Measurements from ENCODE around the gene ZNF416. TPM values are rescaled to one million over a fixed set of nuclear protein-coding genes. Genes with fewer than 3 reads are reported as not detected.
A peak's percentile ranks its signal among the peaks of the same experiment; 100 is the strongest.

Gene ZNF416
- 10 to 100 TPM in 1 of 5 donors, 1 to 10 TPM in 2, under 1 TPM in 1, not detected in 1; 0.87 to 25.0 (median 3.8) TPM for total RNA-seq
- 1 to 10 TPM in 2 of 3 donors, under 1 TPM in 1; 1.00 to 2.7 (median 2.3) TPM for polyA plus RNA-seq
- long read RNA-seq, donor 1, partial matches to known transcripts: 0 of 1 reads
- long read RNA-seq, donor 1, other reads (novel, unspliced or antisense): 0 of 1 reads
- long read RNA-seq, donor 2: 0 reads
- long read RNA-seq, donor 3, partial matches to known transcripts: 0 of 2 reads
- long read RNA-seq, donor 3, other reads (novel, unspliced or antisense): 0 of 2 reads
- long read RNA-seq, donor 4: 0 reads
- long read RNA-seq, donor 5, partial matches to known transcripts: 7 of 7 reads
- long read RNA-seq, donor 5, other reads (novel, unspliced or antisense): 0 of 7 reads
- long read RNA-seq, donor 6, transcript ZNF416-201 (4 exons, 2,561 nt): major isoform, 6 of 37 reads
- long read RNA-seq, donor 6, partial matches to known transcripts: 31 of 37 reads
- long read RNA-seq, donor 6, other reads (novel, unspliced or antisense): 0 of 37 reads
- long read RNA-seq, donor 7, partial matches to known transcripts: 0 of 2 reads
- long read RNA-seq, donor 7, other reads (novel, unspliced or antisense): 0 of 2 reads
- long read RNA-seq, donor 8, partial matches to known transcripts: 0 of 1 reads
- long read RNA-seq, donor 8, other reads (novel, unspliced or antisense): 0 of 1 reads
- long read RNA-seq, donor 9: 0 reads
- long read RNA-seq, donor 10: 0 reads

- peak; percentile 97 to 100 for DNase-seq
- H3K27me3 ChIP-seq: peaks cover 0 to 7% (median 5%) of the 10 kb centered on the region in 3 donors
- H3K9me3 ChIP-seq: peaks cover 33 to 67% (median 54%) of the 10 kb centered on the region in 4 donors
- H3K27ac ChIP-seq: peak within 1 kb of the TSS; percentile 24 to 84 (median 70)
- intact Hi-C loops (cut with DNase I; ENCODE audit: low total_unique reads): no loop called here
- TF ChIP-seq CTCF (IDR thresholded peaks at IDR 0.05): peak in 1 of 7 experiments; percentile 29
- no peak for TF ChIP-seq EP300 (IDR thresholded peaks at IDR 0.05)
- TF ChIP-seq POLR2A (IDR thresholded peaks at IDR 0.05): no peak
- TF ChIP-seq POLR2AphosphoS5 (IDR thresholded peaks at IDR 0.05): peak; percentile 22 to 84 (median 60)
- H3K36me3 ChIP-seq: peaks cover 24 to 40% (median 33%) of the 10 kb centered on the region in 4 donors
- H3K4me3 ChIP-seq: peak within 1 kb of the TSS; percentile 82 to 100 (median 93)
- 0 to 1% (median 1%) methylated on average over 37 to 62 of the region's 62 CpGs for WGBS, 5 donors
- peaks cover 11 to 25% (median 20%) of the 10 kb centered on the region in 4 donors for H3K4me1 ChIP-seq
Measured at GRCh38 chr19:57578487-57579205, at the start of gene ZNF416. ZNF416 (minus strand) TSS chr19:57578911; CDS start chr19:57578704, 207 bp downstream.

- H3K27ac ChIP-seq: no peak overlapping the region
- peaks cover 72 to 100% (median 98%) of the 10 kb centered on the region in 4 donors for H3K9me3 ChIP-seq
- DNase-seq: no peak
- H3K36me3 ChIP-seq: peaks cover 56 to 81% (median 69%) of the 10 kb centered on the region in 4 donors
- no peaks in the 10 kb centered on the region for H3K27me3 ChIP-seq
- no peak for TF ChIP-seq POLR2A (IDR thresholded peaks at IDR 0.05)
- TF ChIP-seq CTCF (IDR thresholded peaks at IDR 0.05): no peak
- TF ChIP-seq POLR2AphosphoS5 (IDR thresholded peaks at IDR 0.05): no peak
- TF ChIP-seq EP300 (IDR thresholded peaks at IDR 0.05): no peak
- H3K4me3 ChIP-seq: no peak overlapping the region
- intact Hi-C loops (cut with DNase I; ENCODE audit: low total_unique reads): no loop called here
- no peaks in the 10 kb centered on the region for H3K4me1 ChIP-seq
Measured at GRCh38 chr19:57623091-57623490, 44.4 kb upstream of the ZNF416 start.

DNA sequence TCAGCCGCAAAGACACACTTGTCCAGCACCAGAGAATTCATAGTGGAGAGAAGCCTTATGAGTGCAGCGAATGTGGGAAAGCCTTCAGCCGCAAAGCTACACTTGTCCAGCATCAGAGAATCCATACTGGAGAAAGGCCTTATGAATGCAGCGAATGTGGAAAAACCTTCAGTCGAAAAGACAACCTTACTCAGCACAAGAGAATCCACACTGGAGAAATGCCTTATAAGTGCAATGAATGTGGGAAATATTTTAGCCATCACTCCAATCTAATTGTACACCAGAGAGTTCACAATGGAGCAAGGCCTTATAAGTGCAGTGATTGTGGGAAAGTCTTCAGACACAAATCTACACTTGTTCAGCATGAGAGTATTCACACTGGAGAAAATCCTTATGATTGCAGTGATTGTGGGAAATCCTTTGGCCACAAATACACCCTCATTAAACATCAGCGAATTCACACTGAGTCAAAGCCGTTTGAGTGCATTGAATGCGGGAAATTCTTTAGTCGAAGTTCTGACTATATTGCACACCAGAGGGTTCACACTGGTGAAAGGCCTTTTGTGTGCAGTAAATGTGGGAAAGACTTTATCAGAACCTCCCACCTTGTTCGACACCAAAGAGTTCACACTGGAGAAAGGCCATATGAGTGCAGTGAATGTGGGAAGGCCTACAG is 42.1 kb upstream of the ZNF416 start:
- H3K36me3 ChIP-seq: peaks cover 75 to 96% (median 92%) of the 10 kb centered on the region in 4 donors

DNA sequence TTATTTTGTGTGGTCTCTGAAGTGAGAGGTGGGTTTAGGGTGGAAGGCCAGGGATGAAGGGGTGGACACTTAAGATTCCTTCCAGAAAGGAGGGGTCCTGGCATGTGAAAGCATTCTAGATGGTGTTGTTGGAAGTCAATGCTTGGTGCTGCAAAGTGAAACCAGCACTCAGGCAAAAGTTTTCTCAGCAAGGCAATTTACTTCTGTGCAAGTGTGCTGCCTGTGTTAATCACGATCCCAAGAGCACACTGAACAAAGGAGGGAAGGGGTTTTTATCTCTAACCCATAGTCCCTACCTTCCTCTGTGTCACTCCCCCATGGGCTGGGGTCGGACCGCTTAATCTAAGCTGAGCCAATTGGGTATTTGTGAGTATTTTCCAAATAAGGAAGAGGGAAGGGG is 36.6 kb upstream of the ZNF416 start:
- peaks cover 46 to 55% (median 50%) of the 10 kb centered on the region in 4 donors for H3K36me3 ChIP-seq
- intact Hi-C loops (cut with DNase I; ENCODE audit: low total_unique reads): no loop called here

More for the DNA sequence above, 42.1 kb upstream of the ZNF416 start:
- no peak overlapping the region for H3K4me3 ChIP-seq
- peaks cover 0 to under 1% (median 0%) of the 10 kb centered on the region in 4 donors for H3K4me1 ChIP-seq
- peaks cover 89 to 100% (median 99%) of the 10 kb centered on the region in 4 donors for H3K9me3 ChIP-seq
- WGBS, 5 donors: 96 to 98% (median 98%) methylated on average over 10 of the region's 10 CpGs
- intact Hi-C loops (cut with DNase I; ENCODE audit: low total_unique reads): no loop called here
- no peak overlapping the region for H3K27ac ChIP-seq
- no peak for TF ChIP-seq POLR2AphosphoS5 (IDR thresholded peaks at IDR 0.05)
- no peak for TF ChIP-seq POLR2A (IDR thresholded peaks at IDR 0.05)
- no peak for TF ChIP-seq EP300 (IDR thresholded peaks at IDR 0.05)
- no peak for DNase-seq
- H3K27me3 ChIP-seq: no peaks in the 10 kb centered on the region

More for the DNA sequence above, 36.6 kb upstream of the ZNF416 start:
- Histone ChIP-seq H3K27ac (no peak overlapping the region), H3K4me3 (peak overlapping the region in 3 of 4 donors; percentile 95 to 100 (median 98)), H3K27me3 (no peaks in the 10 kb centered on the region), H3K4me1 (peaks cover 4 to 20% (median 11%) of the 10 kb centered on the region in 4 donors), H3K9me3 (peaks cover 57 to 77% (median 68%) of the 10 kb centered on the region in 4 donors)
- TF ChIP-seq POLR2AphosphoS5 (IDR thresholded peaks at IDR 0.05) (no peak), CTCF (IDR thresholded peaks at IDR 0.05) (no peak), POLR2A (IDR thresholded peaks at IDR 0.05) (no peak), EP300 (IDR thresholded peaks at IDR 0.05) (no peak)
- no peak for DNase-seq
- 80 to 100% (median 97%) methylated on average over 3 of the region's 3 CpGs for WGBS, 5 donors

All from stomach (tissue), 19 donors.